Left lobe of liver (tissue), 2 donors: ENCODE results near the gene SERGEF. TPM values are rescaled to one million over a fixed set of nuclear protein-coding genes. Genes with fewer than 3 reads are reported as not detected.
"Not testable (repeated sequence)": the region's sequence is repeated elsewhere in the genome, so short reads cannot be mapped to it uniquely, and the experiment has no call there.

Experiments
- ATAC-seq: fragments of 200-7000 bp; cut with Tn5 transposase; one replicate; pipeline ENCODE4 v1.9.1; 2020; ENCODE audit warnings: mild to moderate bottlenecking, moderate library complexity
- DNase-seq: peaks from one replicate; pipeline ENCODE4 v3.0.0-alpha.2; 2020; ENCODE audit warnings: low spot score
- total RNA-seq: library from RNA; stranded (reverse); gene quantifications from one replicate; pipeline ENCODE4 v1.2.1, GENCODE V29; 2021
- donor health status: DM: no; HTN: no; CAD: no; lungs with moderate emphysema.
- donor health status: DM: no; HTN: yes; CAD: no.

Gene SERGEF
- total RNA-seq, 1 donor from 2014 or later = 13.7 TPM

- not testable (repeated sequence) for DNase-seq, ATAC-seq
These were observed 144.4 kb downstream of the SERGEF start for GRCh38 chr11:17868398-17868797.

- DNase-seq = no peak
- no peak for ATAC-seq
These were observed 145.5 kb downstream of the SERGEF start for GRCh38 chr11:17867341-17867740.

- ATAC-seq (no peak), DNase-seq (no peak)
These were observed 146.9 kb downstream of the SERGEF start for GRCh38 chr11:17865765-17866428.

- DNase-seq = no peak
- peak; percentile 84 for ATAC-seq
These were observed 148.3 kb downstream of the SERGEF start for GRCh38 chr11:17864478-17864941.

DNA sequence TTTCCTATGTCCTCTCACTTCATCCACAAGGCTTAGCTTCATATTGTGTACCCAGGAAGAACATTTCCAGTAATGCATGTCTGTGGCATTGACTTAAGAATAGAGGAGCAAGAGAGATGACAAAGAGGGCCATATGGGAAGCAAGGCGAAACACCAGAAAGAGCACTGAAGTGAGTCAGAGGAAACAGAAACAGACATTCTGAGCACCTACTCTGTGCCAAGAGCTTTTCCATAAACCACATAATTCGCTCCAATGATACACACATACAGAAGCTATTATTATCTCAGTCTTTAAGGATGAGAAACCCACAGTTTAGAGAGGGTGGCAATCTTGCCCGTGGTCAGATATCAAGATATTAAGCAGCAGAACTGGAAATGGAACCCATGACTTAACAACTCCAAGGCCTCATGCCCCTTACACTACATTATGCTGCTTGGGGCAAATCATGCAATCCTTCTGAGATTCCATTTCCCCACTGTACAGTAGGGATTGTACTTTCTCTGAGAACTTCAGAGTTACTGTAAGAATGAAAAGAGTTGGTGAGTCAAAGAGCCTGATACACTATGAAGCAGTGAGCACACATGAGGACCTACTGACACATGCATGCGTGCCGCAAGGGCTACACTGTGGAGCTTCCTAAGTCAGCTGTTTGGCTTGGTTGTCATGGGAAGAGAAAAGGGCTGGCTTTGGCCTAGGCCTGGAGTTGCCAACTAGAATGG is 151.7 kb downstream of the SERGEF start:
- DNase-seq (no peak), ATAC-seq (no peak)

DNA sequence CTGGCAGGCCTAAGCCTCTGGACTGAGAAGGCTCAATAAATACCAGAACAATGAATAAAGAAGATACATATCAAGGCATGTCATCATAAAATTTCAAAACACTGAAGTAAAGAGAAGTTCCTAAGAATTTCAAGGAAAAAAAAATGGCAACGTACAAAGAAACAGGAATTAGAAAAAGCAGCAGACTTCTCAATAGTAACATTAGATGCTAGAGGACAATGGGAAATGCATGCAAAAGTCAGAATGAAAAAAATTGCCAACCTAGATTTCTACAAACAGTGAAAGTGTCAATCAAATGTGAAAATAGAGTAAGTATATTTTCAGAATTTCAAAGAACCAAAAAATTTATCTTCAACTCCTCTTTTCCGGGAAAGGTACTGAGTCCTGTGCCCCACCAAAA is 153.3 kb downstream of the SERGEF start:
- no peak for DNase-seq
- ATAC-seq = no peak

- no peak for ATAC-seq
- no peak for DNase-seq
These were observed 157.1 kb downstream of the SERGEF start for GRCh38 chr11:17855531-17856290.

DNA sequence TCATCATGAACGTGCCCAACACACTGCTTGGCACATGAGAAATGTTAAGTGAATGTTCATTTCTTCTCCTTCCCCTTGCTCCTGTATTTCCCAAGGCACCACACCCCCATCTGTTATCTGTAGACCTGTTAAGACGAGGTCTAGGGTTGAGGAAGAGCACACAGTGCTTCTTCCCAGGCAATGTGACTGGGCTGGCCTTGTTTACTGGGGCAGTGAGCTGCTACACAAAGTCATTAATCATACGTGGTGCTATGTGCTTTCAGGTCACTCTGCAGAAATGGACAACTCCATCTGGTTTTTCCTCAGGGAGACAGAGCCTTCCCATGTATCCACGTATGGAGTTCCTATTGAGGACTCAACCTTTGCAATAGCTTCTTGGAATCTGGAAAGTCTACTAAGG is 159.6 kb downstream of the SERGEF start:
- no peak for ATAC-seq
- DNase-seq = no peak

- DNase-seq (no peak), ATAC-seq (no peak)
These were observed 160.6 kb downstream of the SERGEF start for GRCh38 chr11:17852246-17852645.

DNA sequence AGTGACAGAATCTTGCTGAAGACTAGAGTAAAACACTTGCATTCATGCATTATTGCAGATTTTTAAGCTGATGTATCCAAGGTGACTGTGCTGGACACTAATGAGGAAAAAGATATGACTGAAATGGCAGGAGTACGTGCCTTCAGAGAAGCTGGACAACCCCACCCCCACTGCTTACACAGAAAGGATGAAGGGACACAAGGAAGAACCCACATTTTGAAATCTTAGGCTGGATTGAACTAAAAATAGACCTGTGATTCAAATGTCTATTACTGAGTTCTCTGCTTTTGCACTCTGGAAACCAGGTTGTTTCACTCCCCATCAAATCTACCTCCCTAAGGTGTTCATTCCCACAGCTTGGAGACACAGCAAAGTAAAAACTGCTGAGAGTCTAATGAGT is 161.2 kb downstream of the SERGEF start:
- ATAC-seq (no peak), DNase-seq (no peak)

DNA sequence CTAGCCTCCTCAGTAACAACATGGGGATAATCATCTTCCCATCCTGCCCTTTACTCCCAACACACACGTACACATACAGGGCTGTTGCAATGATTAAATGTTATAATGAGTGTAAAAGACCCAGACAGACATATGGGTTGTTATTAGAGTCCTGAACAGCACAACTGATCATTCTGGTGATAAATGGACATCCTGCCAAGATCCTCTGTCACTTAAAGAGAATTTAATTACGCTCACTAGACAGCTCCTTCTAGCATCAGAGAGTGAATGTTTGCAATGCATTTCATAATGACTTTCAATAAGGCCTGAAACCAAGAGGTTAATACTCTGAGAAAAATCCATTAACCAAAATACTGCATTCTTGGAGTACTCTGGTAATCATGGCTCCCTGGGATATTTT is 162.5 kb downstream of the SERGEF start:
- no peak for DNase-seq
- ATAC-seq = no peak

- DNase-seq (no peak), ATAC-seq (no peak)
These were observed 164.1 kb downstream of the SERGEF start for GRCh38 chr11:17848715-17849114.

GRCh38 chr11:17846852-17847453 is 165.9 kb downstream of the SERGEF start:
- no peak for DNase-seq
- ATAC-seq = peak; percentile 37

DNA sequence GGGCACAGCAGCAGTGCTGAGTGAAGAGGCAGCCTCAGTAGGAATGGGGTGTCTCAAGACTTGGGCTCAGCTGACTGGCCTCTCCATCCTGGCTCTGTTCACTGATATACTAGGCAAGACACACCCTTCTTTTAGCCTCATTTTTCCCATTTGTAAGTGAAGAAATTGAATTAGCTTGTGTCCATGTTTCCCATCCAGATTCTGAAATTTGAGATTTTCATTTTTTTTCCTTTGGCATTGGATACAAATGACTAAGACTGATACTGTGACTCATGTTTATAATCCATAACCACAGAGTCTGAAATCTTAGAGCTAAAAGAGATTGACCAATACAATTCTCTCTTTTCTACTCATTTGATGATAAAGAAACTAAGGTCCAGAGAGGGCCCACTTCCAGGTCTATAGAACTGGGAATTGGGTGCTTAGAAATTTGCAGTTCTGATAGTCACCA is 167.4 kb downstream of the SERGEF start:
- no peak for DNase-seq
- ATAC-seq = no peak

DNA sequence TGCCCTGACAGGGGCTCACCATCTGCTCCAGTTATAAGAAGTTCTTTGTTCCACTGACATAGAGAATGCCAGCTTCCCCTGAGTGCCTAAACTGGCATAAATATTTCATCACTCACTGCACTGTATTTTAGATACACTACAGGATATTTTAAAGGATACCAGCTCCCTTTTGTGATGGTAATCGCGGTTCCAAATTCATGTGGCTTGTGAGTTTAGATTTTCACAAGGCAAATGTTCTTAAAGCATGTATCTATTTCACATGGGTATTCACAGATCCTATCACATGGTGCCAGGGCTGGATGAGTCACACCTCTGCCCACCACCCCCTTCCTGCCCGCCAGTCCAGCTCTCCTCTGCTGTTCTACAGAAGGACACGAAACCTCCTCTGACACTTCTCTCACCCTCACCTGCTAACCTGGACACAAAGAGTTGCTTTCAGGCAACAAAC is 172.7 kb downstream of the SERGEF start:
- no peak for DNase-seq

GRCh38 chr11:17839450-17839849 is 173.4 kb downstream of the SERGEF start:
- DNase-seq = no peak
- no peak for ATAC-seq

More for the DNA sequence above, 172.7 kb downstream of the SERGEF start:
- ATAC-seq = no peak

- no peak for ATAC-seq
- DNase-seq = no peak
These were observed 174.7 kb downstream of the SERGEF start for GRCh38 chr11:17838102-17838501.

DNA sequence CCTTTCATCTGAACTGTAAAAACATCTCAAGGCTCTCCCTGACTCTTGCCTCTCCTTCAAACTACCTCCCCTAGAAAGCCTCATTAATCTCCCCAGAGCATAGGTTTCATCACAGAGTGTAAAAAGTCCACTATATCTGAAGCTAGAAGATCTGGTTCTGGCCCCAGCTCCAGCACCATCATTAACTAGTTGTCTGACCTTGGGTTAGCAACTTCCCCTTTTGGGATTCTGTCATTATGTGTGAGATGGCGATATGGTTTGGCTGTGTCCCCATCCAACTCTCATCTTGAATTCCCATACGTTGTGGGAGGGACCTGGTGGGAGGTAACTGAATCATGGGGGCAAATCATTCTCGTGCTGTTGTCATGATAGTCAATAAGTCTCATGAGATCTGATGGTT is 181.0 kb downstream of the SERGEF start:
- no peak for ATAC-seq

DNA sequence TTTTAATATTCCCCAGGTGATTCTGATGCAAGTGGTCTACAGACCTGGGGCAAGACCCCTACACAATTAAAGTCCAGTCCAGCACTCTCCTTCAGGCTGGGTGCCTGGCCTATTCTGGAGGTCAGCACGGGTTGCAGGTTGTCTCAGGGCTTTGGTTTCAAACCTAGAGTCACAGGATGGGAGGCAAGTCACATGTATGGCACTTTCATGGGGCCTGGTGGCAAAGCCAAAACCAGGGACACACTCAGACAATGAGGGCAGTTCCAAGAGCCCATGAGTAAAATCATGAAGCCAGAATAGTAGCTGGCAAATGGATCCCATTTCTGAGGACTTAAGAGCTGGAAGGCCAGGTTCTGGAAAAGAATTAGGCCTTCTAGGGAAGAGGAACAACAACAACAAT is 181.6 kb downstream of the SERGEF start:
- no peak for ATAC-seq
- DNase-seq = no peak

More for the DNA sequence above, 181.0 kb downstream of the SERGEF start:
- DNase-seq = no peak

- DNase-seq = no peak
- no peak for ATAC-seq
These were observed 184.5 kb downstream of the SERGEF start for GRCh38 chr11:17828311-17828751.

DNA sequence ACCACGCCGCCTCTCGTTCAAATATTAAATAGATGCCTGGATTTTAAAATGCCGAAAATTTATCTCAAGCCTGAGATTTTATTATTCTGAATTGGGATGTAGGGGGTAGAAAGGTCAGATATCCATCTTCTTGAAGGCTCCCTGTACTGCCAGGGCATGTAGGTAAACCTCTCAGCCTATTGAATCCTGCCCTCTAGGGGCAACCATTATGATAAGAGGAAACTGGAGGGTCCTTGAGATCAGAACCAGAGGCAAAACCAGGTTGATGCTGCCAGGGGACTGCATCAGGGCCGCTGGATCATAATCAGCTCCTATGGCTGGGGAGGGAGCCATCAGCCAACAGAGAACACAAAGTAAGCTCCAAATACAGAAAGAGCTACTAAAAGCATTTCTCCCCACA is 185.8 kb downstream of the SERGEF start:
- DNase-seq (no peak), ATAC-seq (no peak)
